GM12892 (cell line): ENCODE results near the gene PDZRN4.

Source experiments
- POLR2A ChIP-seq: IDR thresholded peaks from 2 replicates; pipeline ENCODE4 v1.6.1; 2011; ENCODE audit warnings: low read depth, low read length, control low read depth
- POLR2AphosphoS5 ChIP-seq: IDR thresholded peaks from 2 replicates; pipeline ENCODE4 v1.6.1; 2011; ENCODE audit warnings: low read depth, low read length, control low read depth

GRCh38 chr12:41606468-41607445, 418.6 kb downstream of the PDZRN4 start:
- TF ChIP-seq POLR2A (no peak), POLR2AphosphoS5 (no peak)
